HepG2 (cell line): ENCODE results near the gene ATP2B3. TPM values are rescaled to one million over a fixed set of nuclear protein-coding genes. Genes with fewer than 3 reads are reported as not detected.
A peak's percentile ranks its signal among the peaks of the same experiment; 100 is the strongest.

Experiments used
- ARID4A ChIP-seq: sonication (generic); formaldehyde crosslinking; IDR thresholded peaks from 2 replicates; pipeline ENCODE4 v1.5.0; 2020; ENCODE audit warnings: mild to moderate bottlenecking, missing genetic modification reagents, borderline replicate concordance
- CBX2 ChIP-seq, 2 experiments: fragments of 200-600 bp in 1 of 2; sonication (generic); formaldehyde crosslinking in 1 of 2; IDR thresholded peaks; 2 replicates each; pipeline versions ENCODE4 v1.7.0 to v1.8.1; 2018 to 2022; ENCODE audit warnings: low read depth in 2 of 2, low read length in 1 of 2, mild to moderate bottlenecking in 1 of 2, missing genetic modification reagents in 1 of 2
- ELF1 ChIP-seq: sonication (generic); formaldehyde crosslinking; IDR thresholded peaks from 2 replicates; pipeline ENCODE4 v1.4.0; 2020; ENCODE audit warnings: missing genetic modification reagents
- GATAD2A ChIP-seq: IDR thresholded peaks from 2 replicates; pipeline ENCODE4 v1.6.1; 2016
- KMT2A ChIP-seq: sonication (generic); formaldehyde crosslinking; IDR thresholded peaks from 2 replicates; pipeline ENCODE4 v1.4.0; 2020; ENCODE audit warnings: missing genetic modification reagents
- LCORL ChIP-seq, 2 experiments: fragments of 450-650 bp in 1 of 2; sonication (generic) in 1 of 2; formaldehyde crosslinking in 1 of 2; IDR thresholded peaks; 2 replicates each; pipeline versions ENCODE4 v1.5.0 to v1.6.1; 2017 to 2020; ENCODE audit warnings: antibody characterized with exemption in 1 of 2, missing genetic modification reagents in 1 of 2
- MAX ChIP-seq: IDR thresholded peaks from 2 replicates; pipeline ENCODE4 v1.6.1; 2012; ENCODE audit warnings: inconsistent platforms
- ONECUT2 ChIP-seq: sonication (generic); formaldehyde crosslinking; IDR thresholded peaks from 2 replicates; pipeline ENCODE4 v1.4.0; 2020; ENCODE audit warnings: missing genetic modification reagents
- PAXIP1 ChIP-seq: sonication (generic); formaldehyde crosslinking; conservative IDR thresholded peaks from 2 replicates; pipeline ENCODE4 v1.4.0; 2020; ENCODE audit warnings: mild to moderate bottlenecking, missing genetic modification reagents, moderate library complexity
- SIX1 ChIP-seq: sonication (generic); formaldehyde crosslinking; IDR thresholded peaks from 2 replicates; pipeline ENCODE4 v1.4.0; 2020; ENCODE audit warnings: missing genetic modification reagents, borderline replicate concordance
- SOX6 ChIP-seq, 2 experiments: fragments of 450-650 bp in 1 of 2; sonication (generic) in 1 of 2; formaldehyde crosslinking in 1 of 2; IDR thresholded peaks; 2 replicates each; pipeline versions ENCODE4 v1.4.0 to v1.6.1; 2017 to 2020; ENCODE audit warnings: antibody characterized with exemption in 1 of 2, mild to moderate bottlenecking in 1 of 2, missing genetic modification reagents in 1 of 2
- UBTF ChIP-seq: sonication (generic); formaldehyde crosslinking; IDR thresholded peaks from 2 replicates; pipeline ENCODE4 v1.4.0; 2020; ENCODE audit warnings: mild to moderate bottlenecking, missing genetic modification reagents
- ZNF224 ChIP-seq: sonication (generic); formaldehyde crosslinking; IDR thresholded peaks from 2 replicates; pipeline ENCODE4 v1.5.0; 2020; ENCODE audit warnings: mild to moderate bottlenecking, missing genetic modification reagents
- ZNF235 ChIP-seq: sonication (generic); formaldehyde crosslinking; IDR thresholded peaks from 2 replicates; pipeline ENCODE4 v1.8.1; 2023; ENCODE audit warnings: mild to moderate bottlenecking, missing genetic modification reagents, borderline replicate concordance
- ZNF253 ChIP-seq: sonication (generic); formaldehyde crosslinking; IDR thresholded peaks from 2 replicates; pipeline ENCODE4 v1.8.0; 2022; ENCODE audit warnings: mild to moderate bottlenecking, missing genetic modification reagents, borderline replicate concordance
- ZNF33B ChIP-seq: sonication (generic); formaldehyde crosslinking; IDR thresholded peaks from 2 replicates; pipeline ENCODE4 v1.5.1; 2020; ENCODE audit warnings: mild to moderate bottlenecking, missing genetic modification reagents
- ZNF383 ChIP-seq: sonication (generic); formaldehyde crosslinking; IDR thresholded peaks from 2 replicates; pipeline ENCODE4 v1.4.0; 2020; ENCODE audit warnings: missing genetic modification reagents, mild to moderate bottlenecking, borderline replicate concordance
- polyA plus RNA-seq, 8 experiments: library from polyadenylated mRNA; depleted of rRNA in 3 of 8; stranded (reverse) in 7 of 8; unstranded in 1 of 8; fragments of >200 nt; fragmentation: Illumina TruSeq in 4 of 8; extraction: Trizol in 4 of 8; gene quantifications; 2 replicates each; pipeline versions ENCODE4 v1.2.1 to v1.2.3, GENCODE V29; 2011 to 2016; ENCODE audit warnings: low read depth in 4 of 8, missing spikeins in 1 of 8, mixed read lengths in 1 of 8; ENCODE audit not compliant: insufficient read depth in 1 of 8
- total RNA-seq, 5 experiments: library from RNA; depleted of rRNA; stranded (reverse); fragments of >200 nt; fragmentation: Illumina TruSeq; extraction: Trizol; gene quantifications; 2 replicates each; pipeline ENCODE4 v1.2.3, GENCODE V29; 2016; ENCODE audit warnings: low read depth in 1 of 5

Gene ATP2B3
- total and polyA plus RNA-seq, 2 of the 13 experiments (the other 11 are each of a cell fraction or from before 2014, with no cell fraction given), result not detected

GRCh38 chrX:153488231-153488914, 29.1 kb upstream of the ATP2B3 start (continued):
- TF ChIP-seq ARID4A (peak; percentile 56; the same call in 1 of the 2 replicates), ONECUT2 (CRISPR knock-in tag) (no peak), KMT2A (CRISPR knock-in tag) (no peak), UBTF (CRISPR knock-in tag) (peak; percentile 31), MAX (peak; percentile 74), ZNF224 (CRISPR knock-in tag) (no peak), ELF1 (peak; percentile 76), SOX6 (IDR thresholded peaks at IDR 0.05) (no peak), SOX6 (CRISPR knock-in tag; IDR thresholded peaks at IDR 0.05) (peak; percentile 35; the same call in 1 of the 2 replicates), LCORL (IDR thresholded peaks at IDR 0.05) (no peak), LCORL (CRISPR knock-in tag; IDR thresholded peaks at IDR 0.05) (peak; percentile 59; the same call in 1 of the 2 replicates), ZNF383 (no peak), ZNF33B (CRISPR knock-in tag) (no peak), ZNF235 (no peak), ZNF253 (no peak), CBX2 (IDR thresholded peaks at IDR 0.05; ENCODE audit: low read depth, low read length) (no peak), CBX2 (CRISPR knock-in tag; IDR thresholded peaks at IDR 0.05; ENCODE audit: low read depth) (no peak), PAXIP1 (CRISPR knock-in tag) (peak; percentile 88), SIX1 (no peak), GATAD2A (CRISPR knock-in tag) (peak; percentile 48)
